NCI-H748 (cell line): ENCODE measurements around the gene CACNB3.
"Not testable (repeated sequence)": the region's sequence is repeated elsewhere in the genome, so short reads cannot be mapped to it uniquely, and the experiment has no call there.

Experiments
- DNase-seq: peaks from one replicate; lab custom pipeline; 2025; ENCODE audit not compliant: unreplicated experiment; lab: John Stamatoyannopoulos, UW

CACNB3 gene

DNA sequence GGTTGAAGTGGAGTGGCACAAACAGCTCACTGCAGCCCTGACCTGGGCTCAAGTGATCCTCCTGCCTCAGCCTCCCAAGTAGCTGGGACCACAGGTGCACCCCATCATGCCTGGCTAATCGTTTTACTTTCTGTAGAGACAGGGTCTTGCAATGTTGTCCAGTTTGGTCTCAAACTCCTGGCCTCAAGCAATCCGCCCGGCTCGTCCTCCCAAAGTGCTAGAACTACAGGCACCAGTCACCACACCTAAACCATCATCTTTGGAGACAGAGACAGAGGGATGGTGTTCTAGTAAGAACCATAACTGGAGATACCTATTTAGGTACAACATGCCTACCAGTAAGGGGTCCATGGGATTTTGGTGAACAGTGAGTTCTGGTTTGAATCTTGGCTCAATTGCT is 36.2 kb downstream of the CACNB3 start:
- no peak for DNase-seq

DNA sequence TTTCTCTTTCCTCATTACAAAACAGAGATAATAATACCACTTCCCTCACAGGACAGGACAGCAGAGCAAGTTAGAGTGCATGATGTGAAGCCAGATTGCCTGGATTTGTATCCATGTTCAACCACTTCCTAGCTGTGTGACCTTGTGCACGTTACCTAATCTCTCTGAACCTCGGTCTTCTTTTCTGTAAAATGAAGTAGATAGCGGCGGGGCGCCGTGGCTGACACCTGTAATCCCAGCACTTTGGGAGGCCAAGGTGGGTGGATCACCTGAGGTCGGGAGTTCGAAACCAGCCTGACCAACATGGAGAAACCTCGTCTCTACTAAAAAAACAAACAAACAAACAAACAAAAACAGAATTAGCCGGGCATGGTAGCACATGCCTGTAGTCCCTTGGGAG is 36.6 kb downstream of the CACNB3 start:
- not testable (repeated sequence) for DNase-seq

DNA sequence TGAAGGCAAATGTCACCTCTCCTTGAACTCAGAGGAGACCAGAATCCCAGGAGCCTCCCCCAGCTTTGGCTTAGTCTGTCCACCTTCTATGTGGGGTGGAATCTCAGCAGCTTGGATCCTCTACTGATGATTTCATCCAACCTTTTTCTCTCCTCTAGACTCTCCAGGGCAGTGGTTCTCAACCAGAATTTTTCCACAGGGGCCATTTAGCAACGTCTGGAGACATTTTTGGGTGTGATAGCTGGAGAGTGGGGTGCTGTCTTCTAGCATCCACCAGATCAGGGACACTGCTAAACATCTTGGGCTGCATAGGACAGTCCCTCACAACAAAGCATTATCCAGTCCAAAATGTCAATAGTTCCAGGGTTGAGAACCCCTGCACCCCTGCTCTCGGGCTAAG is 38.1 kb downstream of the CACNB3 start:
- DNase-seq: no peak

DNA sequence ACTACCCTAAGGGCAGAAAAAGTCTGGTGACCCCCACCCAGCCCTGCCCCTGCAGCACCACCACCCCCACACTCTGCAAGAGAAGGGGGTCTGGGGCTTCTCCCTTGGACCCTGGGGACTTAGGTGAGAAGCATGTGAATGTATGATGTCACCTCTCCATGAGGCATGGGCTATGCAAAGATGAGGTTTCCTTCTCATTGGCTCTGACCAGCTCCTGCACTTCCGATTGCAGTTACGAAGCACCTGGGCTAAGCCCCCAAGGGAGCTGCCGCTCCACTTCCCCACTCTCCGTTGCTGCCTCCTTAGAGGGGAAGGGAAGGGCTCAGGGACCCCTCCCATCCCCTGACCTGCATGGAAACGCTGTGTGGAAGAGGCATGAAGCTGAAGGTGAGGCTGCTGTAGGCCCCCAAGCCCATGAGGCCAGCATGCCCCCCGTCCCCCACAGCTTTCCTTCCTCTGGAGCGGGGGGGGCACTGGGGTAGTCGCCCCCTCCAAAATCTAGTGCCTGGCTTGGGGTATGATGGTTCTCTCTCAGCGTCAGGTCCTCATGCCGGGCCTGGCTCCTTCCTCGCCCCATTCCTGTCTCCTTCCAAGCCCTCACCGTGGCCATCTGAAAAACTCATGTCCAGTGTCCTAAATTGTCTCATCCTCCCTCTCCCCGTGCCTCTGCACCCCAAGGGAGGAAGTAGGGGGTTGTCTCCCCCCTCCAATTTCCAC is 39.1 kb downstream of the CACNB3 start:
- peak; percentile 10 for DNase-seq

DNA sequence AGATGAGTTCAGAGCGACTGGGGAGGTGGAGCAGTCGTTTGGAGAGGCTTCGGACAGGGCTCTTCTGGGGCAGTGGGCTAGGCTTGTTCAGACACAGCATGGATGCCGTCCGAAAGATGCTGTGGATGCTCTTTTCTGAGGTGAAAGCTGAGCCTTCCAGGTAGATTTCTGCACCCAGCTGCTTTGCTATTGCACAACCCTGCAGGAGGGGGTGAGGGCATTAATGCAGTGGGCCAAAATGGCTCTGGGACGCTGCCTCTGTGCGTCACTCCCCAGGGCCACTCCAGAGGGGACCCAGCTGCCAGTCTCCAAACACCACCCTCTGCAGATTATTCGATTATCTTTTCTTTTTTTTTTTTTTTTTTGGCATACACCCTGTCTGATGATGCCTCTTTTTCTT is 39.7 kb downstream of the CACNB3 start:
- no peak for DNase-seq

DNA sequence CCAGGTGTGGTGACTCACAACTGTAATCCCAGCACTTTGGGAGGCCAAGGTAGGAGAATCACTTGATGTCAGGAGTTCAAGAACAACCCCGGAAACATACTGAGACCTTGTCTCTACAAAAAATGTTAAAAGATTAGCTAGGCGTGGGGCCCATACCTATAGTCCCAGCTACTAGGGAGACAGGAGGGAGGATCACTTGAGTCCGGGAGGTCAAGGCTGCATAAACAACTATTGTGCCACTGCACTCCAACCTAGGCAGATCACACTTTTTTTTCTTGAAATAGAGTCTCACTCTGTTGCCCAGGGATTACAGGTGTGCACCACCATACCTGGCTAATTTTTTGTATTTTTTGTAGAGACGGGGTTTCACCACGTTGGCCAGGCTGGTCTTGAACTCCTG is 41.3 kb downstream of the CACNB3 start:
- DNase-seq: no peak

DNA sequence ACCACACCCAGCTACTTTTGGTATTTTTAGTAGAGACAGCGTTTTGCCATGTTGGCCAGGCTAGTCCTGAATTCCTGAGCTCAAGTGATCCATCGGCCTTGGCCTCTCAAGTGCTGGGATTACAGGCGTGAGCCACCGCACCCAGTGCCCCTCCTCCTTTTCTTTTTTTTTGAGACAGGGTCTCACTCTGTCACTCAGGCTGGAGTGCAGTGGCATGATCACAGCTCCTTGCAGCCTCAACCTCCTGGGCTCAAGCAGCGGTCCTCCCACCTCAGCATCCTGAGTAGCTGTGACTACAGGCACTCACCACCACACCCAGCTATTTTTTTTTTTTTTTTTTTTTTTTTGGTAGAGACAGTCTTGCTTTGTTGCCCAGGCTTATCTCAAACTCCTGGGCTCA is 41.9 kb downstream of the CACNB3 start:
- not testable (repeated sequence) for DNase-seq

DNA sequence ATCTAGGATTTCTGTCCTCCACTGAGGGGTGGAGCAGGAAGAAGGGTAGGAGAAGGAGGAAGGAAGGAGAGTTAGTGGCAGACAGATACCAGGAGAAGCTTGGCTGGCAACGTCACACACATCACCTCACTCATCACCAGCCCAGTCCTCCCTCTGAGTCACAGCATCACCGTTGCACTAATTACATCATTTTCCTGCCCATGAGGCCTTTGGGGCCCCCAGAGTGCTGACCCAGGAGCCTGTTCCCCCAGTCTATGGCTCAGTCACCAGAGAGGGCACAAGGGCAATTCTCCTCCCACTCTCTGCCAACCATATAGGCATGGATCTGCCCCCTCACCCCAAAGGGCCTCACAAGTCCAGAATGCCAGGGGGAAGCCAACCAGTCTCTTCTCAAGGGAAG is 42.8 kb downstream of the CACNB3 start:
- no peak for DNase-seq

DNA sequence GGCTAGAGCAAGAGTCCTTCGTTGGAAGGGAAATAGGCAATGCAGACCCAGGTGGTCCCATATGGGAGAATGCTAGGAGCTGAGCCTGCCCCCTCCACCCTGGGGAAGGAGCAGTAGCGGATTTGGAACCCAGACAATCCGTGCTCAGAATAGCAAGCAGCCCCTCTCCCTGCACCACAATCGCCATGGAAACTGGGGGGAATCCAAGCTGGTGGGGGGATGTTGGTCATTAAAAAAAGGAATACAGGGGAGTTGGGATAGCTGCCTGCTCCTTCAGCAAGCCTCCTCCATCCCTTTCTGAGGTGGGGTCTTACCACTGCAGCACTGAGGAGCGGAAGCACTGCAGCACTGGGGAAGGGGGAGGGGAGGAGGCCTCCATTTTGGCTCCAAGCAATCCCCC is 44.5 kb downstream of the CACNB3 start:
- no peak for DNase-seq

DNA sequence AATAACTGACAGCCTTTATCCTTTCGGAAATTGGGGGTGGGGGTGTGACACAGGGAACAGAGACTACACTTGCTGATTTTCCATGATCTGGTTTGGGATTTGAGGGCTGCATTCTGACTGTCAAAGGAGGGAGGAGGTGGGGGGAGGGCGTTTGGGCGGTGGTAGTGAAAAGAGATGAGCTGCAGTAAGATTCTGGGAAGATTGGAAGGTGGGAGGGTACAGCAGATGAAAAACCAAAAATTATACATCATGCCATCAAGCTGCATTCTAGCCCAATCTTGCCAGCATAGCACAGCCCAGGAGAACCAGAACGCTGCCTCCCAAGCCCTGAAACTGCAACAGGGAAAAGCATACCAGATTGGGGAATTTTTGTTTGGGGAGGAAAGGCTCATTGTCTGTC is 45.0 kb downstream of the CACNB3 start:
- no peak for DNase-seq

DNA sequence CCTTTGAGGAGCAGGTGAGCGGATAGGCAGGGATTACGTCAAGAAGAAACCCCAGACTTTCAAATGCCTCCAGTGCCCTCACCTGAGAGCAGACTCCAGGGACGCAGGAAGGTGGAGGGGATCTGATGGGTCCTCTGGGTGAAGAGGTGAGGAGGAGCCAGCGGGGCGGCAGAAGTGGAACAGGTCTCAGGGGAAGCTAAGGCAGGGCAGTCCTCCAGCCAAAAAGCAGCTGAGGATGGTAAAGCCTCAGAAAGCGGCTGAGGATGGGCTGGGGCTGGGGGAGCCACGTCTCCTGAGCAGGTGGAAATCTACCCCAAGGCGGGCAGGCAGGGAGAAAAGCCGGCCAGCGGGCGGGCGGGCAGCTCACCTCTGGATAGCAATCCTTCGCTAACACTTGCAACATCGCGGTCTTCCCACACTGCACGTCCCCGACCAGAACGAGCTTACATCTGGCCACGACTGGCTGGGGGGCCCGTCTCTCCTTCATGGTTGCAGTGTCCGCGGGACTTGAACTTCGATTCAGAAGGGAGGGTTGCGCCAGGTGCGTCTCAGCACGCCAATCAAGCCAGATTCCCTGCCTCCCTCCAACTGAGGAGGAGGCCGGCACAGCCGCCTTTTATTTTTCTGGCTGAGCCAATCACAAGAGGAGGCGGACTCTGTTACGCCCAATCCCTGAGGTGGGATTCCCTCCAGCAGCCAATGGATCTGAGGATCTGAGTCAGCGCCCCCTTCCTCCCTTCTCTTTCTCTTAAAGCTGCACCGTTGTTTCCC is 47.2 kb downstream of the CACNB3 start, which contains the start of gene RND1:
Gene RND1 (minus strand): TSS at position 590 of the 771 bp plus-strand sequence. CDS start 103 bp downstream, at position 487.
- peak; percentile 95 for DNase-seq

DNA sequence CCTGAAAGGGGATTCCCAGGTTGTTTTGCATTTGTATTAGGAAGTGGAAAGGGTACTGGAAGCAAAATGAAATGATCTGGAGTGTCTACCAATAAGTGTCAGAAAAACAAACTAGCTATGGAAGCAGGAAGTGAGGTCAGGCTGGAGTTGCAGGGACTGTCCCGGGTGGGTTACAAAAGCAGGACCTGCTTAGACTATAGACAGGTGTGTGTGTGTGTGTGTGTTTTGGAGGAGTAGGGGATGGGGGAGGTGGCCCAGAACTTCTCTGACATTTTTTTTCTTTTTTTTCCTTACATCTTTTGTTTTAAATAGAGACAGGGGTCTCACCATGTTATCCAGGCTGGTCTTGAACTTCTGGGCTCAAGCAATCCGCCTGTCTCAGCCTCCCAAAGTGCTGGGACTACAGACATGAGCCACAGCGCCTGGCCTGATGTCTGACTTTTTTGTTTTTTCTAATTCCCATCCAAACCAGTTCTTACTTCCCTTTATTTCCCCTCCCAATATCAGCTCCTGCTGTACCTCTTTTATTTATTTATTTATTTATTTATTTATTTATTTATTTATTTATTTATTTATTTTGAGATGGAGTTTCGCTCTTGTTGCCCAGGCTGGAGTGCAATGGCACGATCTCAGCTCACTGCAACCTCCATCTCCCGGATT is 47.9 kb downstream of the CACNB3 start:
- no peak for DNase-seq

DNA sequence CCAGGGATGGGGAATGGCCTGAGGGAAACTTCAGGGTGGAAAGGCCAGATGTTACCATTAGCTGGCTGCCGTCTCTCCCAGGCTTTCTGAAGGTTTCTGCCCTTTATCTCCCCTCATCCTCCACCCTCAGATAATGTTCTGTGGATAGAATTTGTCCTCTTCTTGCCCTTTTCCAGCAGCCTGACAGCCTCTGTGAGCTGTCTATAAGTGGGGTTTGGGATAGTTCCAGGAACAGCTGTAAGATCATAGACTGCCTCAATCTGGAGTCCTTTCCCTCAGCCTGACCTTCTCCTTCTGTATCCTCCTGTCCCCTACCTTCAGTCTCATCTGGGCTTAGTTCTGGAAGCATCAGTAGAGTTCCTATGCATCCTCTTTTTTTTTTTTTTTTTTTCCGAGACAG is 50.2 kb downstream of the CACNB3 start:
- no peak for DNase-seq

DNA sequence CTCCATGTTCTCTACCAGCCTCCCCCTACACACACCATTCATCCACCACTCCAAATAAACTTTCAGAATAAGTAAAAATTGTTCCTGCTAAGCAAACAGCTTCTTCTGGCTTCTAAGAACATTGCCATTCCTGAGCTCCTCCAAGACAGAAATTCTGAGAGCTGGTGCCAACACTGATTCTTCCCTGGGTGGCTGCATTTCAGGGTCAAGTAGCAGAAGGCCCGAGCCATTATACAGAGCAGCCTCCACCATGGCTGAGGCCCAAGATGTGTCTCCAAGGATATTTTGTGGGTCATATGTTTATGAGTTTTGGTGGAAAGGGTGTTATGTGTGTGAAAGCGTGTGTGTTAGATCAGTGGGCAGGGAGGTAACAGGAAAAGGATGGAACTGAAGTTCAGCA is 50.9 kb downstream of the CACNB3 start:
- no peak for DNase-seq

DNA sequence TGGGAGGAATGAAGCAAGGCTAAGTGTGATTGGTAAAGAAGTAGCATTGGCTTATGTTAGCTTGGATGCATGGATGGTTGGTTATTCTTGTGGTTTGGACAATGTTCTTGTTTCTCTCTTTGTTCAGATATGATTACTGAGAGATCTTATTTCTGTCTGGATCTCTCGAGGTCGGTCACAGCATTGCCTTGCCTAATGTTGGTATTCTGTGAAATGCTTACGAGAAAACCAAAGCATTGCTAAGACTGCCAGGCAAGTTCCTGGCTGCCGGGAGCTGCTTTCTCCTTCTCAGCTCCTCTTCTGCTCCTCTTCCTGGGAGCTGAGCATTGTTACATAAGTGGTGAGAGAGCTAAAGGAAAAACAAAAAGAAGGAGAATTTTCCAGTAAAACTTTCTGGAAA is 54.8 kb downstream of the CACNB3 start:
- DNase-seq: no peak

DNA sequence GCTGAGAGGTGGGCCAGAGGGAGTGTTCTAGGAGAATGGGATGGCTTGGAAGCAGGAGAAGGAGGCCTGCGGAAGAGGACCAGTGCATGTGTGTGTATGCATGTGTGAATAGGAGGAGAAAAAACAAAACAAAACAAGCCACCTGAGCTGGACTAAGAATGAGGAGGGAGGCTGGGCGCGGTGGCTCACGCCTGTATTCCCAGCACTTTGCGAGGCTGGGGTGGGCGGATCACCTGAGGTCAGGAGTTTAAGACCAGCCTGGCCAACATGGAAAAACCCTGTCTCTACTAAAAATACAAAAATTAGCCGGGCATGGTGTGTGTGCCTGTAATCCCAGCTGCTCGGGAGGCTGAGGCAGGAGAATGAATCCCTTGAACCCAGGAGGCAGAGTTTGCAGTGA is 55.2 kb downstream of the CACNB3 start:
- DNase-seq: not testable (repeated sequence)

DNA sequence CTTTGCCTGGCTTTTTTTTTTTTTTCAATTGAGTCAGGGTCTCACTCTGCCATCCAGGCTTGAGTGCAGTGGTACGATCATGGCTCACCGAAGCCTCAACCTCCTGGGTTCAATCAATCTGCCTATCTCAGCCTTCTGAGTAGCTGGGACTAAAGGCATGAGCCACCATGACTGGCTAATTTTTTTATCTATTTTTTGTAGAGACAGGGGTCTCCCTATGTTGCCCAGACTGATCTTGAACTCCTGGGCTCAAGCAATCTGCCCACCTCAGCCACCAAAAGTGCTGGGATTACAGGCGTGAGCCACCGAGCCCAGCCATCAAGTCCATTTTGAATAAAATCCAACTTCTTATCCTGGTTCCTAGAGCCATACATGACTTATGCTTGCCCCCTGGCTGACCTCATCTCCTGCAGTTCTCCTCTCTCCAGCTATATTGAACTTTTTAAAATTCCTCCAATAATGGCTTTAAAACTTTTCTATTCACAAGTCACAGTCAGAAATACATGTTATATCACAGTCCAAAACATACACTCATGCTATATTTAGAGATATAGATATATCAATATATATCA is 57.7 kb downstream of the CACNB3 start:
- DNase-seq: no peak
